Heart left ventricle (tissue), 16 donors: ENCODE measurements around the gene C17orf67. TPM values are rescaled to one million over a fixed set of nuclear protein-coding genes. Genes with fewer than 3 reads are reported as not detected.
A peak's percentile ranks its signal among the peaks of the same experiment; 100 is the strongest.

Experiments used
- ATAC-seq, 4 donors: fragments of 200-7000 bp; cut with Tn5 transposase; one replicate each; pipeline ENCODE4 v1.9.1; 2020 to 2022; ENCODE audit warnings: moderate library complexity in 4 of 4, mild to moderate bottlenecking in 3 of 4, moderate number of reproducible peaks in 1 of 4
- DNase-seq, 5 donors: peaks; one replicate each; pipeline ENCODE4 v3.0.0-alpha.2; 2020
- H3K27ac ChIP-seq, 12 donors: fragments of 200-600 bp; sonication (generic) in 4 of 12; one replicate each; pipeline versions ENCODE4 v1.5.0 to v1.8.0; 2016 to 2022; ENCODE audit warnings: mild to moderate bottlenecking in 2 of 12
- H3K27me3 ChIP-seq, 9 donors: fragments of 200-600 bp; sonication (generic) in 2 of 9; one replicate each; pipeline versions ENCODE4 v1.5.1 to v1.8.0; 2016 to 2022; ENCODE audit warnings: mild to moderate bottlenecking in 3 of 9
- H3K36me3 ChIP-seq, 9 donors: fragments of 200-600 bp; sonication (generic) in 2 of 9; one replicate each; pipeline versions ENCODE4 v1.5.0 to v1.8.0; 2018 to 2022; ENCODE audit warnings: mild to moderate bottlenecking in 2 of 9
- H3K4me1 ChIP-seq, 12 donors: fragments of 200-600 bp; sonication (generic) in 4 of 12; one replicate each; pipeline versions ENCODE4 v1.5.0 to v1.8.0; 2016 to 2022; ENCODE audit warnings: mild to moderate bottlenecking in 3 of 12
- H3K4me3 ChIP-seq, 12 donors: fragments of 200-600 bp; sonication (generic) in 4 of 12; one replicate each; pipeline versions ENCODE4 v1.5.0 to v1.8.0; 2017 to 2022; ENCODE audit warnings: mild to moderate bottlenecking in 9 of 12, moderate library complexity in 4 of 12
- H3K9me3 ChIP-seq, 12 donors: fragments of 200-600 bp; sonication (generic) in 4 of 12; one replicate each; pipeline versions ENCODE4 v1.5.0 to v1.8.0; 2016 to 2022; ENCODE audit warnings: mild to moderate bottlenecking in 1 of 12
- POLR2A ChIP-seq, 2 donors: fragments of 450-650 bp; IDR thresholded peaks; one replicate each; pipeline ENCODE4 v1.6.1; 2017; ENCODE audit warnings: antibody characterized with exemption in 2 of 2, mild to moderate bottlenecking in 2 of 2, moderate library complexity in 2 of 2
- WGBS, 4 donors: extraction: QIAGEN DNeasy Blood & Tissue Kit in 2 of 4; methylation state at CpG; one replicate each; pipeline versions ENCODE4 v1.1.5 to v1.1.7; 2013 to 2018; 5-methylcytosine and 5-hydroxymethylcytosine counted together
- intact Hi-C, 10 donors: fragments of 100-400 bp; cut with DNase I; formaldehyde crosslinking; loops; one replicate each; pipeline versions ENCODE4 v1.11.1 to v1.14.2; 2022
- polyA plus RNA-seq, 2 donors: library from polyadenylated mRNA; stranded (reverse); fragments of 200-250 nt; gene quantifications; one replicate each; pipeline ENCODE4 v1.2.3, GENCODE V29; 2013
- total RNA-seq, 9 donors: library from RNA; depleted of rRNA in 2 of 9; stranded (reverse); fragments of >200 nt in 2 of 9; fragmentation: NEBNext Ultra II Directional in 3 of 9; extraction: Animal tissue kit (Norgen Biotek cat#: 25700) in 3 of 9; gene quantifications; one replicate each; pipeline versions ENCODE4 v1.1.0 to v1.2.4, GENCODE V29; 2016 to 2023
- TF ChIP-seq, protein P1 (sequence below), 12 donors: fragments of 200-600 bp; sonication (generic) in 4 of 12; IDR thresholded peaks; one replicate each; pipeline versions ENCODE4 v1.5.0 to v1.8.0; 2018 to 2022; ENCODE audit warnings: antibody characterized with exemption in 12 of 12, mild to moderate bottlenecking in 5 of 12
- donor health status: ischemic (EF 13 %, LVEDD 7.1; RV severe dilation, severe dysfunction).
- donor health status: healthy with polysubstance abuse.
- donor health status: DM: no; HTN: yes; CAD: no.
- donor health status: DM: no; HTN: no; CAD: no.
- donor health status: ischemic (EF 25% LVEDD 6.9; RV normal size, moderate dysfunction).
- donor health status: ischemic (EF 25% LVEDD 5.7; RV mildly dilated, moderate dysfunction).
- donor health status: healthy.
- donor health status: DM: yes; HTN: yes; CAD: no.
- donor health status: ischemic (EF 35%, LVEDD 5.7; RV mildly dilated, moderate dysfunction).
- donor health status: nonischemic (EF 11% LVEDD 7.7; RV severe dilation, severe dysfunction).
- donor health status: DM: yes; HTN: yes; CAD: no.
- donor health status: PGD.
- donor health status: ischemic (EF 29% LVEDD 5.4; RV normal size, mild dysfunction).
- donor health status: nonischemic (EF 23%, LVEDD 6.1; RV moderate dilation, normal function).

The C17orf67 gene
- total and polyA plus RNA-seq, 11 donors: 0.14 to 1.1 (median 0.45) TPM

DNA sequence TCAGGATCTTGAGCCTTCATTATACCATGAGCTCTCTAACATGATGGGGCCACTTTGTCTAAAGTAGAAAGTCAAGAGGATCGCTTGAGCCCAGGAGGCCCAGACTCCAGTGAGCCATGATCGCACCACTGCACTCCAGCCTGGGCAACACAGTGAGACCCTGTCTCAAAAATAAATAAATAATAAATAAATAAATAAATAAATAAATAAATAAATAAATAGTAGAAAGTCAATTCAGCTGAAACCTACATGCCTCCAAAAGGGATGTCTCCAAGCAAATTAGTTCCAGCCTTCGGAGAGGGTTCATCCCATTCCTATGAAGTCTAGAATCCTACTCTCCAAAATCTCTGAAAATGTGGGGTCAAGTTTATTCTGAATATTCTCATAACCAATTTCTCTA lies 26.0 kb downstream of the C17orf67 start:
- Histone ChIP-seq H3K4me1 (no peaks in the 10 kb centered on the region), H3K9me3 (no peaks in the 10 kb centered on the region), H3K27ac (peak overlapping the region in 1 of 12 donors; percentile 63), H3K27me3 (no peaks in the 10 kb centered on the region), H3K36me3 (no peaks in the 10 kb centered on the region), H3K4me3 (no peak overlapping the region)
- no peak for ATAC-seq
- 98 to 99% (median 98%) methylated on average over 3 of the region's 3 CpGs for WGBS, 4 donors
- intact Hi-C loops: no loop called here
- TF ChIP-seq, protein P1, sequence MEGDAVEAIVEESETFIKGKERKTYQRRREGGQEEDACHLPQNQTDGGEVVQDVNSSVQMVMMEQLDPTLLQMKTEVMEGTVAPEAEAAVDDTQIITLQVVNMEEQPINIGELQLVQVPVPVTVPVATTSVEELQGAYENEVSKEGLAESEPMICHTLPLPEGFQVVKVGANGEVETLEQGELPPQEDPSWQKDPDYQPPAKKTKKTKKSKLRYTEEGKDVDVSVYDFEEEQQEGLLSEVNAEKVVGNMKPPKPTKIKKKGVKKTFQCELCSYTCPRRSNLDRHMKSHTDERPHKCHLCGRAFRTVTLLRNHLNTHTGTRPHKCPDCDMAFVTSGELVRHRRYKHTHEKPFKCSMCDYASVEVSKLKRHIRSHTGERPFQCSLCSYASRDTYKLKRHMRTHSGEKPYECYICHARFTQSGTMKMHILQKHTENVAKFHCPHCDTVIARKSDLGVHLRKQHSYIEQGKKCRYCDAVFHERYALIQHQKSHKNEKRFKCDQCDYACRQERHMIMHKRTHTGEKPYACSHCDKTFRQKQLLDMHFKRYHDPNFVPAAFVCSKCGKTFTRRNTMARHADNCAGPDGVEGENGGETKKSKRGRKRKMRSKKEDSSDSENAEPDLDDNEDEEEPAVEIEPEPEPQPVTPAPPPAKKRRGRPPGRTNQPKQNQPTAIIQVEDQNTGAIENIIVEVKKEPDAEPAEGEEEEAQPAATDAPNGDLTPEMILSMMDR (IDR thresholded peaks at IDR 0.05): no peak
- no peak for TF ChIP-seq POLR2A (IDR thresholded peaks at IDR 0.05)
- DNase-seq: no peak

DNA sequence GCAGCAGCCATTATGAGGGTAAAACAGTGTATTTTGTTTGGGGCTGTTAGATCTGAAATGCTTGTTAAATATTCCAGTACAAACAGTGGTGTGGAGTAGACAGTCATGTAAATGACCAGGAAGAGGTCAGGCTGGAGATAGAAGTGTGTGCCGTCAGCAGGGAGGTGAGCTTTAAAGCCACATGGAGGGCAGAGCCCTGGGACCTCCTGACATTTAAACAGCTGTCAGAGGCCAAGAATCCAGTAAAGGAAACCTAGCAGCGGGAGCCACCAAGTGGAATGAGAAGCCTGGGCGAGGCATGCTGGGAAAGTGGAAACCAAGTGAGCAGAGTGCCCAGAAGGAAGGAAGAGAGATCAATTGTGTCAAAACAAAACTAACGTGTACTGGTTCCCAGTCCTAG lies 26.8 kb downstream of the C17orf67 start:
- ATAC-seq (no peak), DNase-seq (no peak)
- intact Hi-C loops: no loop called here
- TF ChIP-seq, protein P1 (IDR thresholded peaks at IDR 0.05): no peak
- no peak for TF ChIP-seq POLR2A (IDR thresholded peaks at IDR 0.05)
- WGBS, 4 donors: 80 to 86% (median 82%) methylated on average over 4 of the region's 4 CpGs
- Histone ChIP-seq H3K4me1 (no peaks in the 10 kb centered on the region), H3K27ac (no peak overlapping the region), H3K4me3 (no peak overlapping the region), H3K36me3 (no peaks in the 10 kb centered on the region), H3K27me3 (no peaks in the 10 kb centered on the region), H3K9me3 (no peaks in the 10 kb centered on the region)

DNA sequence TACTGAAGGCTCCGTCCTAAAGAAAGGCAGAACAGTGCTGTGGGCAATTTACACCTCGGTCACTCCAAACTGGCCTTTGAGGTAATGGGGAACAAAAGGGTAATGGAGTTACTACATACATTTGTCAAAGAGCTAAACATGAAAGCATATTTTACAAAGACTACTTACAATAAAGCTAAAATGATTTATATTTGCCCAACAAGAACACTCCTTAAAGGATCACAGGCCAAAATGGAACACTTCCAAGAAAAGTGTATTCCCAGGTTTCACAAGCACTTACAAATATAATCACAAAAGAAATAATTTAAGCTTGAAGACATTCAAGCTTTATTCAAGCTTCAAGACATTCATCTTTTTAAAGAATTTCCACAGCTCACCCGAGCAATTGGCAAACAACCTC lies 29.3 kb downstream of the C17orf67 start:
- Histone ChIP-seq H3K27me3 (no peaks in the 10 kb centered on the region), H3K9me3 (no peaks in the 10 kb centered on the region), H3K4me1 (no peaks in the 10 kb centered on the region), H3K4me3 (no peak overlapping the region), H3K27ac (no peak overlapping the region), H3K36me3 (no peaks in the 10 kb centered on the region)
- no peak for DNase-seq
- intact Hi-C loops: no loop called here
- WGBS, 4 donors: 90 to 95% (median 91%) methylated on average over 3 of the region's 3 CpGs
- TF ChIP-seq, protein P1 (IDR thresholded peaks at IDR 0.05): no peak
- TF ChIP-seq POLR2A (IDR thresholded peaks at IDR 0.05): no peak
- no peak for ATAC-seq

DNA sequence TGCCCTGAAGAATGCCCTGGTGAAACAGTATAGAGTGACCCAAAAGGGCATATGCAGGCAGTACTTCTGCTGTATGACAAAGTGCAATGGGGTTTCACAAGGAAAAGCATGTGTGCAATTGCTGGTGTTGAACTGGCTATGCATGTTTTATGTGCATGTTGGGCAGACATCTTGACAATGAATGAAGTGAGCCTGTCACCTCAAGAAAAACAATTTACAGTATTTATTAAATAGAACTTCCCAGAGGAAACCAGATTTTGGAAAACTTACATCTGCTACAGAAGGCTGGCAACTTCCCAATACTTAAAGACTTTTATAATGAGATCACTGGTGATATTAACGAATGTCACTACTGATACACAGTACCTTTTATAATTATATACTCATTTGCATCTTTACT lies 30.6 kb downstream of the C17orf67 start:
- no peaks in the 10 kb centered on the region for H3K4me1 ChIP-seq
- H3K36me3 ChIP-seq: no peaks in the 10 kb centered on the region
- no peaks in the 10 kb centered on the region for H3K9me3 ChIP-seq
- no peak for ATAC-seq
- H3K27me3 ChIP-seq: no peaks in the 10 kb centered on the region
- WGBS, 4 donors: 67 to 79% (median 78%) methylated on average over 1 of the region's 1 CpG
- no peak for TF ChIP-seq POLR2A (IDR thresholded peaks at IDR 0.05)
- TF ChIP-seq, protein P1 (IDR thresholded peaks at IDR 0.05): no peak
- no peak for DNase-seq
- no peak overlapping the region for H3K4me3 ChIP-seq
- intact Hi-C loops: no loop called here
- H3K27ac ChIP-seq: no peak overlapping the region
